SH-SY5Y (cell line): ENCODE data around the gene PPL.

Experiments used
- GATA2 ChIP-seq: IDR thresholded peaks from 2 replicates; pipeline ENCODE4 v1.6.1; 2011; ENCODE audit warnings: mild to moderate bottlenecking, low read depth, low read length
- GATA3 ChIP-seq: IDR thresholded peaks from 2 replicates; pipeline ENCODE4 v1.6.1; 2011; ENCODE audit warnings: low read depth, mild to moderate bottlenecking, low read length, moderate library complexity

GRCh38 chr16:4981473-4981872 lies 44.5 kb upstream of the PPL start:
- TF ChIP-seq GATA3: no peak
- TF ChIP-seq GATA2: no peak
